ENCODE measurements around the gene BMP8A. TPM values are rescaled to one million over a fixed set of nuclear protein-coding genes. Genes with fewer than 3 reads are reported as not detected.
"Not testable (repeated sequence)": the region's sequence is repeated elsewhere in the genome, so short reads cannot be mapped to it uniquely, and the experiment has no call there.

Gene BMP8A
- polyA plus RNA-seq, 1 donor (not counting 4 experiments of a cell fraction or from before 2014, with no cell fraction given), result not detected

DNA sequence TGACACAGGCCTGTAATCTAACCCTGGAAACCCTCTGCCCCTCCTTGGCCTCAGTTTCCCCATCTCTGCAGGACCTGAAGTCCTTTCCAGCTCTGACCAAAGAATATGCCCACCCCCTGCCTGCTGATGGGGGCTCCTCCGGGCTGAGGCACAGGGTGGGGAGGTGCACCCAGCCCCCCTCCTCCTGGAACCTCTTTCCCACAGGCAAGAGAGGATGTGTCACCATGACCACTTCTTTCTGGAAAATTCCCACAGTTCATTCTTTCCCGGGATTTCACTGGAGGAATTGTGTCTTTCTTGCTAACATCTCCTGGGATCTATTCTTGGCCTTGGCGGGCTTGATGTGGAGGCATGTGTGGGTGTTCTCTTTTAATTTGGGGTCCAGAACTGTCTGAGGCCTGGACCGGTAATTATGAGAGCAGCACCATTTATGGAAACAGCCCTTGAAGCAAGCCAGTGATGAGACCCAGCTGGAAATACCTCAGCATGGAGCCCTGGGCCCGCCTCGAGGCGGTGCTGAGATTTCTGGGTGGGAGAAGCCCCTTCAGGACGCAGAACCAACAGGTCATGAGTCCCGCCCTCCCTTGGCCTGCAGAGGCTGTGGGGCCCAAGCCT is 6.8 kb downstream of the BMP8A start:
- H4K20me1 ChIP-seq (ENCODE audit: control insufficient read depth, extremely low read depth, insufficient read depth, low read length); DNase-seq (ENCODE audit: low read depth, low spot score); H3K4me1 ChIP-seq (ENCODE audit: control insufficient read depth, extremely low read depth, insufficient read depth, low read length); H3K27ac ChIP-seq (ENCODE audit: control insufficient read depth, insufficient read depth, low read length); H3K79me2 ChIP-seq (ENCODE audit: control insufficient read depth, insufficient read depth, low read length); H3K4me2 ChIP-seq (ENCODE audit: control insufficient read depth, extremely low read depth, insufficient read depth, low read depth, low read length); dilution Hi-C loops (cut with MboI; ENCODE audit: extremely low pct_ligation_motif_present, low sequenced_read_pairs); H3K27me3 ChIP-seq (ENCODE audit: control insufficient read depth, extremely low read depth, insufficient read depth, low read length); H3K9ac ChIP-seq (ENCODE audit: control insufficient read depth, extremely low read depth, insufficient read depth, low read length); H2AFZ ChIP-seq (ENCODE audit: control insufficient read depth, low read length); H3K36me3 ChIP-seq (ENCODE audit: control insufficient read depth in 2 of 2, extremely low read depth in 1 of 2, insufficient read depth in 2 of 2, low read length in 2 of 2); H3K9me3 ChIP-seq (ENCODE audit: control insufficient read depth, low read depth, low read length); FAIRE-seq; H3K4me3 ChIP-seq (ENCODE audit: control insufficient read depth in 2 of 3, extremely low read depth in 1 of 3, insufficient read depth in 2 of 3, low read depth in 1 of 3, low read length in 3 of 3); H3K9me1 ChIP-seq (ENCODE audit: control insufficient read depth, extremely low read depth, insufficient read depth, low read length): not testable (repeated sequence)

DNA sequence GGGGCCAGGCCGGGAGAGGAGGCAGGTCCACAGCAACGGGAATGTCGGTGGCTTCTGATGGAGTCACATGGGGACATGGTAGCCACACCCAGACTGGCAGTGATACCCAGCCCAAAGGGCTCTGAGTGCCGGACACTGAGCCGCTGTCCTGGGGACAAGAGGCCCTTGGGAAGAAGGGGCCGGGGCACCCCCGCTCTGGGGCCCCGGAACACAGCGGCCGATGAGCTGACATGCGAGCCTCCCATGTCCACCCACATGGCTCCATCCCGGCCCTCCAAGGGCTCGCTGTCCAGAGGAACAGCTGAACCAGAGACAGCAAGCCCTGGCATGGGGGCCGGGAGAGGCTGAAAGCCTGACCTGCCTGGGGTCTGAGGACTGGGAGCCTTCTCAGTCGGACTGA is 7.4 kb downstream of the BMP8A start:
- H3K36me3 ChIP-seq (ENCODE audit: control insufficient read depth in 2 of 2, extremely low read depth in 1 of 2, insufficient read depth in 2 of 2, low read length in 2 of 2); H3K27ac ChIP-seq (ENCODE audit: control insufficient read depth, insufficient read depth, low read length); H3K4me2 ChIP-seq (ENCODE audit: control insufficient read depth, extremely low read depth, insufficient read depth, low read depth, low read length); H3K9me3 ChIP-seq (ENCODE audit: control insufficient read depth, low read depth, low read length); dilution Hi-C loops (cut with MboI; ENCODE audit: extremely low pct_ligation_motif_present, low sequenced_read_pairs); H3K9ac ChIP-seq (ENCODE audit: control insufficient read depth, extremely low read depth, insufficient read depth, low read length); H3K9me1 ChIP-seq (ENCODE audit: control insufficient read depth, extremely low read depth, insufficient read depth, low read length); DNase-seq (ENCODE audit: low read depth, low spot score); H2AFZ ChIP-seq (ENCODE audit: control insufficient read depth, low read length); H3K4me3 ChIP-seq (ENCODE audit: control insufficient read depth in 2 of 3, extremely low read depth in 1 of 3, insufficient read depth in 2 of 3, low read depth in 1 of 3, low read length in 3 of 3); H4K20me1 ChIP-seq (ENCODE audit: control insufficient read depth, extremely low read depth, insufficient read depth, low read length); H3K79me2 ChIP-seq (ENCODE audit: control insufficient read depth, insufficient read depth, low read length); FAIRE-seq; H3K4me1 ChIP-seq (ENCODE audit: control insufficient read depth, extremely low read depth, insufficient read depth, low read length); H3K27me3 ChIP-seq (ENCODE audit: control insufficient read depth, extremely low read depth, insufficient read depth, low read length): not testable (repeated sequence)

DNA sequence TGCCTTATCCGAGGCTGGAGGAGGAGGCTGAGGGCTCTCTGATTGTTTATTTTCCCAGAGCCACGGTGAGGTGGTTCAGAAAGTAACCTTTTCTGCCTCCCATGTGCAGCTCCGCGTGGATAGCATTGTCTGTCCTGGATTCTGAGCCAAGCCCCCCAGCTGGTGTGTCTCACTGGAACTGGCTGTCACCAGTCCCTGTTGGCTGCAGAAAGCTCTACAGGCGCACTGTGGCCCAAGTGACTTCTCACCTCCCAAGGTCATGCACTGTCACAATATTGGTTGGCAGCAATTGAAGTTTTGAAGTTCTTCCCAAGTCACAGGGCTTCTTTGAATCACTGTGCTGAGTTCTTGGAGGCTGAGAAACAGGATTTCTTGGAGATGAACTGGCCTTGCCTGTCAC is 8.2 kb downstream of the BMP8A start:
- H2AFZ ChIP-seq (ENCODE audit: control insufficient read depth, low read length), result no peak overlapping the region

More for the DNA sequence above, 8.2 kb downstream of the BMP8A start:
- H3K27ac ChIP-seq (ENCODE audit: control insufficient read depth, insufficient read depth, low read length), result no peak overlapping the region
- dilution Hi-C loops (cut with MboI; ENCODE audit: extremely low pct_ligation_motif_present, low sequenced_read_pairs), result no loop called here
- DNase-seq (ENCODE audit: low read depth, low spot score), result no peak
- H3K27me3 ChIP-seq (ENCODE audit: control insufficient read depth, extremely low read depth, insufficient read depth, low read length), result no peaks in the 10 kb centered on the region
- H3K36me3 ChIP-seq (ENCODE audit: control insufficient read depth in 2 of 2, extremely low read depth in 1 of 2, insufficient read depth in 2 of 2, low read length in 2 of 2), result no peaks in the 10 kb centered on the region
- H4K20me1 ChIP-seq (ENCODE audit: control insufficient read depth, extremely low read depth, insufficient read depth, low read length), result no peaks in the 10 kb centered on the region
- no peak for FAIRE-seq
- H3K9me3 ChIP-seq (ENCODE audit: control insufficient read depth, low read depth, low read length), result no peaks in the 10 kb centered on the region
- H3K4me2 ChIP-seq (ENCODE audit: control insufficient read depth, extremely low read depth, insufficient read depth, low read depth, low read length), result no peak overlapping the region
- H3K9ac ChIP-seq (ENCODE audit: control insufficient read depth, extremely low read depth, insufficient read depth, low read length), result no peak overlapping the region
- H3K9me1 ChIP-seq (ENCODE audit: control insufficient read depth, extremely low read depth, insufficient read depth, low read length), result no peaks in the 10 kb centered on the region
- H3K4me3 ChIP-seq (ENCODE audit: control insufficient read depth in 2 of 3, extremely low read depth in 1 of 3, insufficient read depth in 2 of 3, low read depth in 1 of 3, low read length in 3 of 3), result no peak overlapping the region
- H3K79me2 ChIP-seq (ENCODE audit: control insufficient read depth, insufficient read depth, low read length), result no peaks in the 10 kb centered on the region
- H3K4me1 ChIP-seq (ENCODE audit: control insufficient read depth, extremely low read depth, insufficient read depth, low read length), result no peaks in the 10 kb centered on the region
- TF ChIP-seq, protein P1, sequence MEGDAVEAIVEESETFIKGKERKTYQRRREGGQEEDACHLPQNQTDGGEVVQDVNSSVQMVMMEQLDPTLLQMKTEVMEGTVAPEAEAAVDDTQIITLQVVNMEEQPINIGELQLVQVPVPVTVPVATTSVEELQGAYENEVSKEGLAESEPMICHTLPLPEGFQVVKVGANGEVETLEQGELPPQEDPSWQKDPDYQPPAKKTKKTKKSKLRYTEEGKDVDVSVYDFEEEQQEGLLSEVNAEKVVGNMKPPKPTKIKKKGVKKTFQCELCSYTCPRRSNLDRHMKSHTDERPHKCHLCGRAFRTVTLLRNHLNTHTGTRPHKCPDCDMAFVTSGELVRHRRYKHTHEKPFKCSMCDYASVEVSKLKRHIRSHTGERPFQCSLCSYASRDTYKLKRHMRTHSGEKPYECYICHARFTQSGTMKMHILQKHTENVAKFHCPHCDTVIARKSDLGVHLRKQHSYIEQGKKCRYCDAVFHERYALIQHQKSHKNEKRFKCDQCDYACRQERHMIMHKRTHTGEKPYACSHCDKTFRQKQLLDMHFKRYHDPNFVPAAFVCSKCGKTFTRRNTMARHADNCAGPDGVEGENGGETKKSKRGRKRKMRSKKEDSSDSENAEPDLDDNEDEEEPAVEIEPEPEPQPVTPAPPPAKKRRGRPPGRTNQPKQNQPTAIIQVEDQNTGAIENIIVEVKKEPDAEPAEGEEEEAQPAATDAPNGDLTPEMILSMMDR (optimal IDR thresholded peaks at IDR 0.05 in 1 of 3, IDR thresholded peaks at IDR 0.05 in 1 of 3, conservative IDR thresholded peaks at IDR 0.05 in 1 of 3; ENCODE audit: extremely low read depth in 1 of 3, insufficient read depth in 2 of 3, low read length in 3 of 3), result no peak
- no peak for TF ChIP-seq EZH2 (IDR thresholded peaks at IDR 0.05; ENCODE audit: low read length)

Data from keratinocyte (primary cell).